GM19099 (cell line): Measurements from ENCODE around the gene HOXC9.

Source experiments
- POLR2A ChIP-seq: IDR thresholded peaks from 3 replicates; pipeline ENCODE4 v1.6.1; 2011; ENCODE audit warnings: low read depth; ENCODE audit not compliant: insufficient read length; ENCODE audit errors: extremely low read depth

HOXC9 gene

GRCh38 chr12:53996240-53997203 lies 3.4 kb upstream of the HOXC9 start:
- no peak for TF ChIP-seq POLR2A

GRCh38 chr12:53997204-53998109 lies 2.5 kb upstream of the HOXC9 start:
- no peak for TF ChIP-seq POLR2A

- TF ChIP-seq POLR2A = no peak
These were observed 1.7 kb upstream of the HOXC9 start for GRCh38 chr12:53998110-53998899.

GRCh38 chr12:53998900-53999236 lies 1.1 kb upstream of the HOXC9 start:
- no peak for TF ChIP-seq POLR2A

GRCh38 chr12:53999559-54000115 lies 324 bp upstream of the HOXC9 start:
- TF ChIP-seq POLR2A = no peak

- no peak for TF ChIP-seq POLR2A
These were observed 1.6 kb downstream of the HOXC9 start for GRCh38 chr12:54001283-54002187.

- no peak for TF ChIP-seq POLR2A
These were observed 2.4 kb downstream of the HOXC9 start for GRCh38 chr12:54002278-54002914.

GRCh38 chr12:54002915-54003389 lies 3.0 kb downstream of the HOXC9 start:
- TF ChIP-seq POLR2A = no peak

- no peak for TF ChIP-seq POLR2A
These were observed 3.7 kb downstream of the HOXC9 start for GRCh38 chr12:54003625-54004024.

GRCh38 chr12:54004063-54004840 lies 4.3 kb downstream of the HOXC9 start:
- no peak for TF ChIP-seq POLR2A

GRCh38 chr12:54004841-54005530 lies 5.0 kb downstream of the HOXC9 start:
- TF ChIP-seq POLR2A = no peak

- no peak for TF ChIP-seq POLR2A
These were observed 5.5 kb downstream of the HOXC9 start for GRCh38 chr12:54005531-54005852.

- no peak for TF ChIP-seq POLR2A
These were observed 6.0 kb downstream of the HOXC9 start for GRCh38 chr12:54005853-54006558.
